ENCODE data around the gene CAD.

The CAD gene

GRCh38 chr2:27284996-27285395 is 67.8 kb downstream of the CAD start:
- DNase-seq = no peak

- DNase-seq = no peak
Observed at GRCh38 chr2:27285481-27285880, 68.3 kb downstream of the CAD start.

GRCh38 chr2:27288610-27289009 is 71.4 kb downstream of the CAD start:
- DNase-seq = no peak

GRCh38 chr2:27290549-27290948 is 73.4 kb downstream of the CAD start:
- no peak for DNase-seq

GRCh38 chr2:27291865-27292264 is 74.7 kb downstream of the CAD start:
- no peak for DNase-seq
